ENCODE data around the gene ME3. TPM values are rescaled to one million over a fixed set of nuclear protein-coding genes. Genes with fewer than 3 reads are reported as not detected.

Gene ME3
- total RNA-seq, 3 donors from 2014 or later, result 29.3 to 51.2 (median 31.8) TPM

DNA sequence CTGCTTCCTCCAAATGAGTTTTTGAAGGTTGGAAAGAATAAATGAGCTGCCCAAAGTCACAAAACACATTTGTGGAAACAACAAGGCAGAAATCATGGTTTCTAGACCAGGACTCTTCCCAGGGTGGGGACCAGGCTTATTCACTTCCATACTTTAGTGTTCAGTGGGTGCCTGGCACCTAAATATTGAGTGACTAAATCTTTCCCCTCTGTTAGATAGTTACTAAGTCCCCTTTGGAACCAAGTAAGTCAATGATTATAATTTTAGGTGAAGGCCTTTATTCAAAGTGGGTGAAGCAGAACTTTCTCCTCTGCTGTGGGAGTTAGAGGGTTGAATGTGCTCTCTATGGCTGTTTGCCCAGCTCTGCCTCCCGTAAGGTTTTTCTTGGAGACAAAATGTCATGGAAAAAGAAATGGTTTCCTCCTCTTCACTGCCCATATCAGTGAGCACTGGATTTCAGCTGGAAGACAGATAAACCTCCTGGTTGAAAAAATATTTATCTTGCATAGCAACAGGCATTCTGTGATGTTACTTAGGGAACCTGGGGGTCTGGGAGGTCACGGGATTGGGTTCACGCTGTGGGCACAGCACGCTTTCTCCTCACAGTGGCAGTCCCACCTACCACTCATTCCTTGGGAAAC, 179.9 kb downstream of the ME3 start:
- DNase-seq (no peak), ATAC-seq (no peak)
- intact Hi-C loops (cut with DNase I, micrococcal nuclease), result no loop called here

DNA sequence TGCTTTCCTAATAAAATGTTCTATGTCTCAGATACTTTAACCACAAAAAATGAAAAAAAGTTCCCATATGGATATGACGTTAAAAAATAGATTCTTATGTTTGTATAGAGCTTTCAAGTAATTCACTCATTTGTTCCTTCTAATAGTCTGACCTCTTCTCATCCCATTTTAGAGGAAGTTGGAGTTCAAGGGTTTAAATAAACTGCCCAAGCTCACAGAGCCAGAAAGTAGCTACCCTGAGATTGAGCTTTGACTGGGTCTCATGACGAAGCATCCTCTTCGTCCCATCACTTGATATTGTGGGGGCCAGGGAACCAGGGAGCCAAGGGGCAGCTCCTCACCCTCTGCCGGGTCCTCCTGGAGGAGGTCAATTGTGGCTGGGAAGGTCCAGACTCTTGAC, 181.4 kb downstream of the ME3 start:
- H3K36me3 ChIP-seq (ENCODE audit: low read depth), result no peaks in the 10 kb centered on the region
- ATAC-seq (no peak), DNase-seq (no peak)
- TF ChIP-seq, protein P1, sequence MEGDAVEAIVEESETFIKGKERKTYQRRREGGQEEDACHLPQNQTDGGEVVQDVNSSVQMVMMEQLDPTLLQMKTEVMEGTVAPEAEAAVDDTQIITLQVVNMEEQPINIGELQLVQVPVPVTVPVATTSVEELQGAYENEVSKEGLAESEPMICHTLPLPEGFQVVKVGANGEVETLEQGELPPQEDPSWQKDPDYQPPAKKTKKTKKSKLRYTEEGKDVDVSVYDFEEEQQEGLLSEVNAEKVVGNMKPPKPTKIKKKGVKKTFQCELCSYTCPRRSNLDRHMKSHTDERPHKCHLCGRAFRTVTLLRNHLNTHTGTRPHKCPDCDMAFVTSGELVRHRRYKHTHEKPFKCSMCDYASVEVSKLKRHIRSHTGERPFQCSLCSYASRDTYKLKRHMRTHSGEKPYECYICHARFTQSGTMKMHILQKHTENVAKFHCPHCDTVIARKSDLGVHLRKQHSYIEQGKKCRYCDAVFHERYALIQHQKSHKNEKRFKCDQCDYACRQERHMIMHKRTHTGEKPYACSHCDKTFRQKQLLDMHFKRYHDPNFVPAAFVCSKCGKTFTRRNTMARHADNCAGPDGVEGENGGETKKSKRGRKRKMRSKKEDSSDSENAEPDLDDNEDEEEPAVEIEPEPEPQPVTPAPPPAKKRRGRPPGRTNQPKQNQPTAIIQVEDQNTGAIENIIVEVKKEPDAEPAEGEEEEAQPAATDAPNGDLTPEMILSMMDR (IDR thresholded peaks at IDR 0.05), result no peak
- H3K9me3 ChIP-seq, result no peaks in the 10 kb centered on the region
- no peaks in the 10 kb centered on the region for H3K4me1 ChIP-seq (ENCODE audit: low read depth)
- intact Hi-C loops (cut with DNase I, micrococcal nuclease), result no loop called here
- no peak overlapping the region for H3K4me3 ChIP-seq

More for the DNA sequence above, 179.9 kb downstream of the ME3 start:
- H3K4me1 ChIP-seq (ENCODE audit: low read depth), result no peaks in the 10 kb centered on the region
- no peaks in the 10 kb centered on the region for H3K9me3 ChIP-seq
- no peaks in the 10 kb centered on the region for H3K36me3 ChIP-seq (ENCODE audit: low read depth)
- TF ChIP-seq, protein P1 (IDR thresholded peaks at IDR 0.05), result no peak
- no peak overlapping the region for H3K4me3 ChIP-seq

DNA sequence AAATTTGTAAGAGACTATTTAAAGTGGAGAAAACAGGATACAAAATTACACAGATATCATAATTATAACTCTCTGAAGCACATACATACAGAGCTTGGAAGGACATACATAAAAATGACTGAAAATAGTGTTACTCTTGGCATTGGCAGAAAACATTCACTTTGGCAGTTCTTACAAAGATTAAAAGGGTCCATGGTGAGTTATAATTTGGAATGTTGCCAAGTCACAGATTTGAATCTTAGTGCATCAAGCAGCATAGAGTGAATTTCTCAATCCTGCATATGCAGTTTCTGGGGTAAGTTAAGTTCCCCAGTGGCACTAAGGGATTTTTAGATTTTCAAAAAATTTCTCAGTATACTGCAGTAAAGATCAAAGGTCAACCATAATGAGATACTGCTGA, 181.8 kb downstream of the ME3 start:
- DNase-seq (no peak), ATAC-seq (no peak)
- Histone ChIP-seq H3K4me3 (no peak overlapping the region), H3K36me3 (ENCODE audit: low read depth) (no peaks in the 10 kb centered on the region), H3K4me1 (ENCODE audit: low read depth) (no peaks in the 10 kb centered on the region), H3K9me3 (no peaks in the 10 kb centered on the region)
- TF ChIP-seq, protein P1 (IDR thresholded peaks at IDR 0.05), result no peak
- intact Hi-C loops (cut with DNase I, micrococcal nuclease), result no loop called here

DNA sequence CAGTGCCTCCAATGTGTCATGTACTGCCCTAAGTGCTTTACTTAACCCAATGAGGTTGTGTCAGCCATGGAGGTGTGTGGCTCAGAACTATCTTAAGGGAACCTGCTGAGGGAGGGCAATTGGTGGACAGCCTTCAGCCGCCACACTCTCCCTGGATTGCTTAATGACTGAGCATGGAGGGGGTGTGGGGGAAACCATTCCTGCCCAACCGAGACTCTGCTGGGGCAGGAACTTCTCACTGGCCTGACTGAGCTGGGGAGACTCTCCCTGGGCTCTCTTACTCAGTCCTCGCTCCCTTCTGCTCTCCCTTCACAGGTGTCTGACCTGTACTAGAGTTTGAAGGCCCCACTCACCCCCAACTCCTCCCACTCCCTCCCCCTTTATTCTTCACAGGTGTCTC, 183.0 kb downstream of the ME3 start:
- no peaks in the 10 kb centered on the region for H3K4me1 ChIP-seq (ENCODE audit: low read depth)
- H3K9me3 ChIP-seq, result no peaks in the 10 kb centered on the region
- H3K36me3 ChIP-seq (ENCODE audit: low read depth), result no peaks in the 10 kb centered on the region
- TF ChIP-seq, protein P1 (IDR thresholded peaks at IDR 0.05), result no peak
- DNase-seq (no peak), ATAC-seq (no peak)
- intact Hi-C loops (cut with DNase I, micrococcal nuclease), result no loop called here
- no peak overlapping the region for H3K4me3 ChIP-seq

DNA sequence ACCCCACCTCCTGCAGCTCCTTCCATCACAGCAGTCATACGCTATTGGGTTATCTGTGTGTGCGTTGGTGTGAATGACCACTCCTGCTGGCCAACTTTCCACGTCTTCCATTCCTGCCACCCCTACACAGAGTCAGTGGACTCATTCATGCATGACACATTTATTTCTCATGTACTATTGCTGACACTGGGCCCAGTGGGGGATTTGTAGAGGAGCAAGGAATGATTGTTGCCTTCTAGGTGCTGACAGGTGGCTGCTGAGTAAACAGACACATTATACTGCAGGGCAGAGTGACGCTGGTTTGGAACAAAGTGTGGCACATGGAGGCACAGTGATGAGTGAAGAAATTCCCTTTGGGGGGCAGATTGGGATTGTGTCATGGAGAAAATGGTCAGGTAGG, 183.9 kb downstream of the ME3 start:
- ATAC-seq, result no peak
- TF ChIP-seq, protein P1 (IDR thresholded peaks at IDR 0.05), result no peak
- Histone ChIP-seq H3K4me1 (ENCODE audit: low read depth) (no peaks in the 10 kb centered on the region), H3K36me3 (ENCODE audit: low read depth) (no peaks in the 10 kb centered on the region), H3K9me3 (no peaks in the 10 kb centered on the region), H3K4me3 (no peak overlapping the region)
- intact Hi-C loops (cut with DNase I, micrococcal nuclease), result no loop called here
- DNase-seq, result no peak

DNA sequence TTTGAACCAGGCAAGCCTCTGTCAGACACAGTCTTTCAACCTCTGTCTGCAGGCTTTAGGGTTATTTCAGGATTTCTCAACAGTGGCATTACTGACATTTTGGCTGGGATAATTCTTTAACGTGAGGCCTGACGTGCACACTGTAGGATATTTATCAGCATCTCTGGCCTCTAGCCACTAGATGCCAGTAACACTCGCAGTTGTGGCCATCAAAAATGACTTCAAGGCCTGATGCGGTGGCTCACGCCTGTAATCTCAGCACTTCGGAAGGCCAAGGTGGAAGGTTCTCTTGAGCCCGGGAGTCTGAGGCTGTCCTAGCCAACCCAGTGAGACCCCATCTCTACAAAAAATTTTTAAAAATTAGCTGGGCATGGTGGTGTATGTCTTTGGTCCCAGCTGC, 184.7 kb downstream of the ME3 start:
- Histone ChIP-seq H3K36me3 (ENCODE audit: low read depth) (no peaks in the 10 kb centered on the region), H3K4me3 (no peak overlapping the region), H3K9me3 (no peaks in the 10 kb centered on the region), H3K4me1 (ENCODE audit: low read depth) (no peaks in the 10 kb centered on the region)
- intact Hi-C loops (cut with DNase I, micrococcal nuclease), result no loop called here
- ATAC-seq, result no peak
- TF ChIP-seq, protein P1 (IDR thresholded peaks at IDR 0.05), result no peak
- no peak for DNase-seq

All from mucosa of descending colon (tissue), 3 donors.